Neutrophil (primary cell): ENCODE results near the gene CCDC27.

Source experiments
- H3K27ac ChIP-seq: fragments of 200-600 bp; sonication (generic); 2 replicates; pipeline ENCODE4 v1.5.1; 2016; ENCODE audit warnings: mild to moderate bottlenecking, moderate library complexity
- H3K27me3 ChIP-seq: fragments of 200-600 bp; sonication (generic); 2 replicates; pipeline ENCODE4 v1.6.0; 2016; ENCODE audit warnings: mild to moderate bottlenecking
- H3K36me3 ChIP-seq: fragments of 200-600 bp; sonication (generic); 2 replicates; pipeline ENCODE4 v1.5.1; 2017
- H3K4me1 ChIP-seq, 2 experiments: fragments of 200-600 bp in 1 of 2; sonication (generic) in 1 of 2; 1 replicate in 1 of 2; 2 replicates in 1 of 2; pipeline versions ENCODE4 v1.5.1 to v1.6.1; 2013 to 2016; ENCODE audit warnings: low read depth in 1 of 2, low read length in 1 of 2, mild to moderate bottlenecking in 1 of 2, moderate library complexity in 1 of 2; ENCODE audit not compliant: control insufficient read depth in 1 of 2, insufficient read depth in 1 of 2
- H3K4me3 ChIP-seq, 2 experiments: fragments of 200-600 bp in 1 of 2; sonication (generic) in 1 of 2; 1 replicate in 1 of 2; 2 replicates in 1 of 2; pipeline ENCODE4 v1.5.1; 2013 to 2016; ENCODE audit warnings: low read depth in 1 of 2, low read length in 1 of 2, mild to moderate bottlenecking in 1 of 2, moderate library complexity in 1 of 2
- H3K9me3 ChIP-seq: fragments of 200-600 bp; sonication (generic); 2 replicates; pipeline ENCODE4 v1.5.1; 2016
- TF ChIP-seq, protein P1 (sequence below): fragments of 200-600 bp; sonication (generic); IDR thresholded peaks from 2 replicates; pipeline ENCODE4 v1.5.1; 2016; ENCODE audit warnings: antibody characterized with exemption

Gene CCDC27

DNA sequence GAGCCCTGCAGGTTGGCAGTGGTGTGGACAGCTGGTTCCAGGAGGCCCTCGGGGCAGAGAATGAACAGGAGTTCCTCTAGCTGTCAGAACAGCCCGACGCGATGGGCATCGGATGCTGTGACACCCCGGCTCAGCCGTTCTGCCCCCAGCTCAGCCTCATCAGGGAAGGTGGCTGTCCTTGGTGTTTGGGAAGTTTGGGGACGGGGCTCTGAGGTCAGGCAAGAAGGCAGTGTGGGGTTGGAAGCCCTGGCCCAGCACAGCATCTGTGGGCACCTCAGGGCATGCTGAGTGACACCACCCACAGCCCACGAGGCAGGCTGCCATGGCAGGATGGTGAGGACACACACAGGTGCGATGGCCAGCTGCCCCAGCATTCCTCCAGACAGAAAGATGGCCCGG is 40.9 kb upstream of the CCDC27 start:
- Histone ChIP-seq H3K36me3 (no peaks in the 10 kb centered on the region), H3K27ac (no peak overlapping the region), H3K9me3 (no peaks in the 10 kb centered on the region), H3K4me1 (no peaks in the 10 kb centered on the region), H3K27me3 (peaks cover 53% of the 10 kb centered on the region), H3K4me3 (no peak overlapping the region)
- TF ChIP-seq, protein P1, sequence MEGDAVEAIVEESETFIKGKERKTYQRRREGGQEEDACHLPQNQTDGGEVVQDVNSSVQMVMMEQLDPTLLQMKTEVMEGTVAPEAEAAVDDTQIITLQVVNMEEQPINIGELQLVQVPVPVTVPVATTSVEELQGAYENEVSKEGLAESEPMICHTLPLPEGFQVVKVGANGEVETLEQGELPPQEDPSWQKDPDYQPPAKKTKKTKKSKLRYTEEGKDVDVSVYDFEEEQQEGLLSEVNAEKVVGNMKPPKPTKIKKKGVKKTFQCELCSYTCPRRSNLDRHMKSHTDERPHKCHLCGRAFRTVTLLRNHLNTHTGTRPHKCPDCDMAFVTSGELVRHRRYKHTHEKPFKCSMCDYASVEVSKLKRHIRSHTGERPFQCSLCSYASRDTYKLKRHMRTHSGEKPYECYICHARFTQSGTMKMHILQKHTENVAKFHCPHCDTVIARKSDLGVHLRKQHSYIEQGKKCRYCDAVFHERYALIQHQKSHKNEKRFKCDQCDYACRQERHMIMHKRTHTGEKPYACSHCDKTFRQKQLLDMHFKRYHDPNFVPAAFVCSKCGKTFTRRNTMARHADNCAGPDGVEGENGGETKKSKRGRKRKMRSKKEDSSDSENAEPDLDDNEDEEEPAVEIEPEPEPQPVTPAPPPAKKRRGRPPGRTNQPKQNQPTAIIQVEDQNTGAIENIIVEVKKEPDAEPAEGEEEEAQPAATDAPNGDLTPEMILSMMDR = no peak

DNA sequence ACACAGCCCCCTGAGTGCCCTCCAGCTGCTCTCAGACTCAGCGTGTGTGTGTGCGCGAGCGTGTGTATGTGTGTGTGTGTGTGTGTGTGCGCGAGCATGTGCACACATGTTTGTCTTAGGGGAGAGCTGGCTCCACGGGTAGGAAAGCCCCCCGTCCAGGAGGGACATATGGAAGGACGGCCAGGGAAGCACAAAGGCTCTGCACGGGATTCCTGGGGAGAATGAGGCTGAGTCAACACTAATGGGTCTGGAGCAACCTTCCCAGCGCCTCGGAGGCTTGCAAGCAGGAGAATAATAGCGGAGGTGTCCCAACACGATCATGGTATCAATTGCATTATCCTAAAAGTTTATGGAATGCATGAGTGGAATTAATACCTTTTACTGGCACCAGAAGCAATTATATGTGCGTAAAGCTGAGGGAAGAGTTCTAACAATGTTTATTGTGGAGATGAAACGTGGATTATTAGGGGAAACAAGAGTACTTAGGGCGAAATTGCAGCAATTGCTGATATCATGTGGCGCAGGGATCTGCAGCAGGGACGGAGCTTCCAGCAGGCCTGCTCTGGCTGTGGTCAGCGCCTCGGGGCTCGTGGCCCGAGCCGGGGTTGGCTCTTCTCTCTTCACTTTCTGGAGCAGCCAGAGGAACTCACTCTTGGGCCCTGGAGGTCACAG is 40.3 kb upstream of the CCDC27 start:
- Histone ChIP-seq H3K9me3 (no peaks in the 10 kb centered on the region), H3K27me3 (peaks cover 50% of the 10 kb centered on the region), H3K36me3 (no peaks in the 10 kb centered on the region), H3K4me1 (peaks cover 0 to under 1% of the 10 kb centered on the region in 2 experiments), H3K27ac (no peak overlapping the region), H3K4me3 (no peak overlapping the region)
- TF ChIP-seq, protein P1 = no peak

DNA sequence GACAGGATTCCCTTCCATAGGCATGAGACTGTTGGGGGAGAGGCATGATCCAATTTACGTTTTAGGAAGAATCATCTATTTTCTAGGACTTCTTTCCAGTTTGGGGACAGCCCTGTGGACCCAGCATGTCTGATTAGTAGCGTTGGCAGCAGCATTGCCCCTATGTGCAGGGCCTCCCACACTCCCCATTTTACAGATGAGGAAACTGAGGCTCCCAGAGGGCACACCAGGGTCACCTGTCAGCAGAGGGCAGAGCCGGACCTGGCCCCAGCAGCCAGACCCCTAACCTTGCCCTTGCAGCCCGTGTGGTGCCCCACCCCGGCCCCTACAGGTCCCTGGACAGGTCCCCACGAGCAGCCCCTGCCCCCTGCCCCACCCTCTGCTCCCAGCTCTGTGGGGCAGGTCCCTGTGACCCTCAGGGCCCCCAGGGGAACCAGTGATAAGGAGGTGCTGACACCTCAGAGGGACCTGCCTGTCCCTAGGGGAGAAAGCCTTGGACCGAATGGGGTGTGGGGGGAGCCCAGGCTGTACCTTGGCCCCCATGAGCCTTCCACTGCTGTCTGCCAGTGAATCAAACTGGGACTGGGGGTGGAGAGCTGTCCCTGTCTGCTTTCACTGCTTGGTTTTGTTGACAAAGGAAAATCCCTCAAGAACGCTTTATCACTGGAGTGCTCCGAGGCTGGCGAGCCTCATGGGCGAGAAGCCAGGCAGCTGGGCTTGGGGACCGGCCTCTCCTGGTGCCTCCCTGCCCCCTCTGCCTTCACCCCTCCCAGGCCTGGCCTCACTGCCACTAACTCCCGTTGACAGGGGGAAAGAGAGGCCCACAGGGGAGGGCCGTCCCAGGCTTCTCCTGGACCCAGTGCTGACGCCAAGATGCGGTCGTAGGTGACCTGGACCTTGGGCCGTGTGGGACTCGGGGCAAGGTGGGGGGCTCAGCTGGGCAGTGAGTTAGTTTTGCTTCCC is 39.4 kb upstream of the CCDC27 start:
- H3K27ac ChIP-seq = no peak overlapping the region
- no peaks in the 10 kb centered on the region for H3K36me3 ChIP-seq
- TF ChIP-seq, protein P1 = no peak
- H3K27me3 ChIP-seq = peaks cover 50% of the 10 kb centered on the region
- no peak overlapping the region for H3K4me3 ChIP-seq
- H3K9me3 ChIP-seq = no peaks in the 10 kb centered on the region
- H3K4me1 ChIP-seq = peaks cover 0 to 6% of the 10 kb centered on the region in 2 experiments

DNA sequence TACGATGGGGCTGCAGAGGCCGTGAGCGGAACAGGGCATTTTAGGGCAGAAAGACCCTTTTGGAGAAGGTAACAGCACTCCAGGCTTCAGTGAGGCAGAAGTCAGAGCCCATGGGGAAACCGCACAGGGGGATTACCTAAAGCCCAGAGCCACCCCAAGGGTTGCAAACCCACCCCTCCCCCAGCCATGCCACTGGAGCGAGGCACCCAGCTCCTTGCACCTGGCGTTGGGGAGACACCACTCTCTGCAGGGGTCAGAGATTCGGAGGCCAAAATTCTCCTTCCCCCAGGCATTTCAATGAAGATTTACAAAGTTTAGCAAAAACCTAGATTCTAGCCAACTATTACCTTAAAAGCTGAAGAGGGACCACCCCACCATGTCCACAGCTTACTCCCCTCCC is 38.4 kb upstream of the CCDC27 start:
- H3K27ac ChIP-seq = no peak overlapping the region
- TF ChIP-seq, protein P1 = no peak
- H3K4me3 ChIP-seq = no peak overlapping the region
- H3K27me3 ChIP-seq = peaks cover 50% of the 10 kb centered on the region
- no peaks in the 10 kb centered on the region for H3K9me3 ChIP-seq
- no peaks in the 10 kb centered on the region for H3K36me3 ChIP-seq
- peaks cover 0 to 6% of the 10 kb centered on the region in 2 experiments for H3K4me1 ChIP-seq

DNA sequence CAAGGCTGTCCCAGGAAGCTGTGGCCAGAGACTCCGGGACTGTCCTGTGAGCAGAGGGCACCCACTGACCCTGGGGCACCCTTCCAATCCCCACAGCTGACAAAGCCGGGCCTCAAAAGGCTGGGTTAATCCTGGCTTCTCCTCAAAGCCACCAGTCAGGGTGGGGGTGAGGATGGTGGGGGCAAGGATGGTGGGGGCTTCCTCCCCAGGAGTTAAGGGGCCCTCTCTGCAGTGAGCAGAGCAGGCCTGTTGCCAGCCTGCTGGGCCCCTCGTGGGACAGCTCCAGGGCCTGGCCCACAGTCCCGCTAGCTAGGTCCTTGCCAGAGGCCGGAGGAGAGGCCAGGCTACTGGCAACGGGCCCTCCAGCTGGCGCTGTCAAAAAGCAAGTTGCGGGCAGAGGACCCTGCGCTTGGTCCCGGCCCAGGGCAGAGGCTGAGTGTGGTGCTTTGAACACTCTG is 37.9 kb upstream of the CCDC27 start:
- Histone ChIP-seq H3K27ac (no peak overlapping the region), H3K4me1 (peaks cover 0 to 6% of the 10 kb centered on the region in 2 experiments)

More for the DNA sequence above, 37.9 kb upstream of the CCDC27 start:
- Histone ChIP-seq H3K27me3 (peaks cover 50% of the 10 kb centered on the region), H3K36me3 (no peaks in the 10 kb centered on the region), H3K9me3 (no peaks in the 10 kb centered on the region), H3K4me3 (no peak overlapping the region)
- TF ChIP-seq, protein P1 = no peak
